PC-9 (cell line): ENCODE measurements around the gene TERT. TPM values are rescaled to one million over a fixed set of nuclear protein-coding genes. Genes with fewer than 3 reads are reported as not detected.

Experiments
- BruUV-seq: library from RNA; stranded (reverse); fragments of 400-500 nt; replicated peaks from 2 replicates; lab custom pipeline; 2021; lab: Mats Ljungman, UMichigan
- CTCF ChIA-PET: fragments of 300-600 bp; sonication (Branson Sonifier 250); formaldehyde crosslinking; loops from one replicate; lab custom pipeline; 2022; ENCODE audit warnings: antibody characterized with exemption; lab: Charles Lee
- POLR2A ChIA-PET: fragments of 300-600 bp; sonication (Branson Sonifier 250); formaldehyde crosslinking; loops from one replicate; lab custom pipeline; 2022; ENCODE audit warnings: antibody characterized with exemption; ENCODE audit not compliant: unreplicated experiment; lab: Charles Lee
- DNase-seq, 2 experiments: peaks; one replicate each; pipeline versions ENCODE4 v3.0.0 to v3.0.0-alpha.2; 2015 to 2022; ENCODE audit warnings: mixed read lengths in 1 of 2
- H2AFZ ChIP-seq: fragments of 200-600 bp; sonication (generic); 2 replicates; pipeline ENCODE4 v1.8.1; 2017; ENCODE audit warnings: antibody characterized with exemption
- H3F3A ChIP-seq: fragments of 200-600 bp; sonication (generic); 2 replicates; pipeline ENCODE4 v1.8.1; 2017; ENCODE audit warnings: antibody characterized with exemption, mild to moderate bottlenecking, low read depth; ENCODE audit not compliant: insufficient read depth
- H3K27ac ChIP-seq: fragments of 200-600 bp; sonication (generic); 2 replicates; pipeline ENCODE4 v1.6.1; 2016; ENCODE audit warnings: mixed run types
- H3K27me3 ChIP-seq: fragments of 200-600 bp; sonication (generic); 2 replicates; pipeline ENCODE4 v1.6.1; 2016; ENCODE audit warnings: low read depth, mixed run types; ENCODE audit not compliant: insufficient read depth
- H3K36me3 ChIP-seq: fragments of 200-600 bp; sonication (generic); 2 replicates; pipeline ENCODE4 v1.6.1; 2016; ENCODE audit warnings: low read depth, mixed run types
- H3K4me1 ChIP-seq: fragments of 200-600 bp; sonication (generic); replicated peaks from 2 replicates; pipeline ENCODE4 v1.6.1; 2016; ENCODE audit warnings: mixed run types; ENCODE audit not compliant: insufficient read depth
- H3K4me2 ChIP-seq: fragments of 200-600 bp; sonication (generic); 2 replicates; pipeline ENCODE4 v1.6.1; 2017; ENCODE audit warnings: mixed run types
- H3K4me3 ChIP-seq: fragments of 200-600 bp; sonication (generic); 2 replicates; pipeline ENCODE4 v1.6.1; 2016; ENCODE audit warnings: mixed run types
- H3K79me2 ChIP-seq: fragments of 200-600 bp; sonication (generic); 2 replicates; pipeline ENCODE4 v1.6.1; 2017; ENCODE audit warnings: low read depth, mixed run types
- H3K9me2 ChIP-seq: fragments of 200-600 bp; sonication (generic); 2 replicates; pipeline ENCODE4 v1.8.1; 2017; ENCODE audit warnings: mild to moderate bottlenecking; ENCODE audit not compliant: insufficient read depth
- H3K9me3 ChIP-seq: fragments of 200-600 bp; sonication (generic); 2 replicates; pipeline ENCODE4 v1.8.1; 2016; ENCODE audit warnings: low read depth; ENCODE audit not compliant: insufficient read depth
- H4K20me1 ChIP-seq: fragments of 200-600 bp; sonication (generic); 2 replicates; pipeline ENCODE4 v1.8.1; 2017; ENCODE audit not compliant: insufficient read depth
- EZH2 ChIP-seq: fragments of 200-600 bp; sonication (generic); IDR thresholded peaks from 2 replicates; pipeline ENCODE4 v1.8.0; 2017; ENCODE audit warnings: antibody characterized with exemption, low read depth
- intact Hi-C: fragments of 100-400 bp; cut with micrococcal nuclease; formaldehyde crosslinking; loops from one replicate; pipeline ENCODE4 v1.10.0; 2022; ENCODE audit not compliant: unreplicated experiment
- total RNA-seq: library from RNA; stranded (reverse); gene quantifications from 2 replicates; pipeline ENCODE4 v1.2.3, GENCODE V29; 2021
- TF ChIP-seq, protein P1 (sequence below): fragments of 200-600 bp; sonication (generic); conservative IDR thresholded peaks from 2 replicates; pipeline ENCODE4 v1.6.1; 2017; ENCODE audit warnings: mixed run types, antibody characterized with exemption, mild to moderate bottlenecking, moderate library complexity

The TERT gene
- total RNA-seq, 1 experiment from 2014 or later: 0.74 TPM

DNA sequence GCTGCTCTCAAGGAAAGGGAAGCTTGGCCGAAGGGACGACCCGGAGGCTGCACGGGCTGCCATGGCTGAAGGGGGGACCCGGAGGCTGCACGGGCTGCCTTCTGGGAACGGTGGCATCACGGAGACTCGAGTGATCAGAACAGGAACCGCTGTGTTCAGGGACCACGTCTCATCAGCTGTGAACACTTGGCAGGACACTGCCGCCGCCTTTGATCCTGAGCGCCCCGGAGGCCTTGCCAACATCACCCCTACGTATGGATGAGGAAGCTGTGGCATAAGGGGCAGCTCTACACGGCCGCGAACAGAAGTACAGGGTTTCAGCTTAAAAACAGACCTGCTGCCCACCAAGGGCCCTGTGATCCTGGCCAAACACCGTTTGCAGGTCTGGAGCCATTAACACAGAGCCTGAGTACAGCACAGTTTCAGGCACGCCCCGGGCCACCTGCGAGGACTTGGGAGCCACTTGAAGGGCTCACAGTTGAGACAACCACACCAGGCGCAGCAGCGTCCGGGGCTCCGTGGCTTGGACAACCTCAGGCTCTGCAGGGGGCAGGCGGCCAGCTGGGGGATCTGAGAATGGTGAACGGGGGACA is 23.9 kb upstream of the TERT start:
- POLR2A ChIA-PET: no interaction called here
- peaks cover 27% of the 10 kb centered on the region for H3K36me3 ChIP-seq
- no peak overlapping the region for H3K27ac ChIP-seq
- intact Hi-C loops: no loop called here
- no peak overlapping the region for H3K4me2 ChIP-seq
- H3K9me3 ChIP-seq: no peaks in the 10 kb centered on the region
- no peaks in the 10 kb centered on the region for H3K79me2 ChIP-seq
- no TSS peak for BruUV-seq
- CTCF ChIA-PET: no interaction called here
- no peak for TF ChIP-seq EZH2
- TF ChIP-seq, protein P1, sequence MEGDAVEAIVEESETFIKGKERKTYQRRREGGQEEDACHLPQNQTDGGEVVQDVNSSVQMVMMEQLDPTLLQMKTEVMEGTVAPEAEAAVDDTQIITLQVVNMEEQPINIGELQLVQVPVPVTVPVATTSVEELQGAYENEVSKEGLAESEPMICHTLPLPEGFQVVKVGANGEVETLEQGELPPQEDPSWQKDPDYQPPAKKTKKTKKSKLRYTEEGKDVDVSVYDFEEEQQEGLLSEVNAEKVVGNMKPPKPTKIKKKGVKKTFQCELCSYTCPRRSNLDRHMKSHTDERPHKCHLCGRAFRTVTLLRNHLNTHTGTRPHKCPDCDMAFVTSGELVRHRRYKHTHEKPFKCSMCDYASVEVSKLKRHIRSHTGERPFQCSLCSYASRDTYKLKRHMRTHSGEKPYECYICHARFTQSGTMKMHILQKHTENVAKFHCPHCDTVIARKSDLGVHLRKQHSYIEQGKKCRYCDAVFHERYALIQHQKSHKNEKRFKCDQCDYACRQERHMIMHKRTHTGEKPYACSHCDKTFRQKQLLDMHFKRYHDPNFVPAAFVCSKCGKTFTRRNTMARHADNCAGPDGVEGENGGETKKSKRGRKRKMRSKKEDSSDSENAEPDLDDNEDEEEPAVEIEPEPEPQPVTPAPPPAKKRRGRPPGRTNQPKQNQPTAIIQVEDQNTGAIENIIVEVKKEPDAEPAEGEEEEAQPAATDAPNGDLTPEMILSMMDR: no peak
- no peak overlapping the region for H3K4me3 ChIP-seq
- H4K20me1 ChIP-seq: peaks cover 2% of the 10 kb centered on the region
- peaks cover 35% of the 10 kb centered on the region for H3F3A ChIP-seq
- no peaks in the 10 kb centered on the region for H3K27me3 ChIP-seq
- H3K9me2 ChIP-seq: no peaks in the 10 kb centered on the region
- no peak for DNase-seq
- H3K4me1 ChIP-seq: peaks cover 28% of the 10 kb centered on the region
- H2AFZ ChIP-seq: no peak overlapping the region

DNA sequence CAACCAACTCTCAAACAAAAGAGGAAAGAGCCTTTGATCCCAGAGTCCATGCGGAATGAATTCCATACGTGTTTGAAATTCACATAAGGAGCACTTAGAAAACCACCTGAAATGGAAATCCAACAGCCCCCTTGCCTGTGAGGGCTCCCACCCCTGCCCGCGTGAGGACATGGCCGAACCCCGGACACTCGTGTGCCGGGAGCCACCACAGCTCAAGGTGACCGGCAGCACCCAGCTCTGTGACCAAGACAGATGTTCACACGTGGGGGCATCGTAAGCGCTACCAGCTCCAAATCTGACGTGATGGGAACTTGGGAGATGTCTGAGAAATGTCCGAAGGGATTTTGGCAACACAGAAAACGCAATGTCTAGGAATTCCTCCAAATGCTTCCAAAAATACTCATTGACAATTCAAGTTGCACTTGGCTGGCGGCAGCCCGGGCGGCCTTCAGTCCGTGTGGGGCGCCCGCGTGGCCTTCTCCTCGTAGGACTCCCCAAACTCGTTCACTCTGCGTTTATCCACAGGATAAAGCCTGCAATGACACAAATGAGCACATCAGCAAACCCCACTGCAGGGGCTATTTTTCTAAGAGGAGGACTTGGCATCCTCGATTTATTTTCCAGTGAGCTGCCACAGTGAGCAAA is 23.2 kb upstream of the TERT start:
- no peak for TF ChIP-seq EZH2
- TF ChIP-seq, protein P1: no peak
- Histone ChIP-seq H3F3A (peaks cover 35% of the 10 kb centered on the region), H2AFZ (no peak overlapping the region), H3K79me2 (no peaks in the 10 kb centered on the region), H4K20me1 (no peaks in the 10 kb centered on the region; the same call in 1 of the 2 replicates), H3K9me2 (no peaks in the 10 kb centered on the region), H3K27me3 (no peaks in the 10 kb centered on the region), H3K9me3 (no peaks in the 10 kb centered on the region), H3K36me3 (peaks cover 27% of the 10 kb centered on the region), H3K4me3 (no peak overlapping the region), H3K4me1 (peaks cover 35% of the 10 kb centered on the region), H3K27ac (no peak overlapping the region), H3K4me2 (no peak overlapping the region)
- intact Hi-C loops: no loop called here
- DNase-seq: no peak
- BruUV-seq: no TSS peak
- ChIA-PET CTCF (no interaction called here), POLR2A (no interaction called here)

DNA sequence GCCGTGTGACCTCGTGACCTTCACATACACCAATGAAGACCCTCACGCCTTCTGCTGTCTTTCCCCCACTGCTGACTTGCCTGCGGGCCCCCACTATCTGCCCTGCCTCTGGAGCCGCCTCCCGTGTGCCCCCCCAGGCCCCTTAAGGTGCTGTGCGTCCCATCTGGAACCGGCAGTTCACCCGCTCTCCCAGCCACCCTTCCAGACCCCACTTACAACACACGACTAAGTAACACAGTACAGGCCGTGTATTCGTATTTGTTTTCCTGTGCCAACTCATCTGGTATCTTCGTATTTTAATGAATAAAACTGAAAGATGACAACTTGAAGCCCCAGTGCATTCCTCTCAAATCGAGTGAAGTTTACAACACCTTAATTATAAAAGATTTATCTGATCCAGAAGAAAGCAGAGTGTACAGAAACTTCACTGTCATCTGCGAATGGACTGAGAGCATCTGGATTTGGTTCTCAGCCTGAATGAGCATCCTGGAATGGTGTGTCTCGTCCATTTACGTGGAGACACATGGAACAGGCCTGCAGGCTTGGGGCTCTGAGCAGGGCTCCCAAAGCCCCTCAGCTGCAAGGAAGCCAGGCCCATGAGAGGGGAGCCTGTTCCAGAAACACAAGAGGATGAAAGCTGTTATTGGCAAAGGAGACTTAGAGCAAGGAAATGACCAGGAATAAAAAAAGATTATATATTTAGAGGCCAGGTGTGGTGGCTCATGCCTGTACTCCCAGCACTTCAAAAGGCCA is 21.9 kb upstream of the TERT start:
- no TSS peak for BruUV-seq
- CTCF ChIA-PET: interaction anchor here (0.6 kb wide), 1 partner anchor 164 kb away, joined by 3 read pairs; no protein-coding TSS in a partner anchor
- no peak for TF ChIP-seq EZH2
- TF ChIP-seq, protein P1: no peak
- no peak for DNase-seq
- intact Hi-C loops: loop anchor here (1.0 kb wide), 1 partner anchor 11 kb away; no protein-coding TSS in a partner anchor
- Histone ChIP-seq H3K27me3 (no peaks in the 10 kb centered on the region), H3K9me2 (no peaks in the 10 kb centered on the region), H3K79me2 (no peaks in the 10 kb centered on the region), H3K4me3 (no peak overlapping the region), H3K4me1 (peaks cover 40% of the 10 kb centered on the region), H3F3A (peaks cover 39% of the 10 kb centered on the region), H3K9me3 (peaks cover under 1% of the 10 kb centered on the region; the same call in 1 of the 2 replicates), H4K20me1 (no peaks in the 10 kb centered on the region), H3K36me3 (peaks cover 22% of the 10 kb centered on the region), H2AFZ (no peak overlapping the region), H3K27ac (peak overlapping the region; percentile 21), H3K4me2 (peak overlapping the region; percentile 70)
- POLR2A ChIA-PET: no interaction called here
